HepG2 (cell line): ENCODE data around the gene AK4.
"Not testable (repeated sequence)": the region's sequence is repeated elsewhere in the genome, so short reads cannot be mapped to it uniquely, and the experiment has no call there.

Experiments
- AHR ChIP-seq: IDR thresholded peaks from 2 replicates; pipeline ENCODE4 v1.6.1; 2018; ENCODE audit warnings: missing genetic modification reagents, missing compliant biosample characterization
- ATF7-NPFF ChIP-seq: sonication (generic); formaldehyde crosslinking; IDR thresholded peaks from 2 replicates; pipeline ENCODE4 v1.8.1; 2023; ENCODE audit warnings: mild to moderate bottlenecking, low read depth, missing genetic modification reagents, moderate library complexity
- ELF1 ChIP-seq: sonication (generic); formaldehyde crosslinking; IDR thresholded peaks from 2 replicates; pipeline ENCODE4 v1.4.0; 2020; ENCODE audit warnings: missing genetic modification reagents
- GFI1 ChIP-seq: sonication (generic); formaldehyde crosslinking; IDR thresholded peaks from 2 replicates; pipeline ENCODE4 v1.5.0; 2020; ENCODE audit warnings: missing genetic modification reagents, mild to moderate bottlenecking, borderline replicate concordance
- KDM5A ChIP-seq: fragments of 200-600 bp; sonication (generic); IDR thresholded peaks from 2 replicates; pipeline ENCODE4 v1.7.0; 2018; ENCODE audit warnings: antibody characterized with exemption, mild to moderate bottlenecking, low read length, borderline replicate concordance
- POLR2AphosphoS5 ChIP-seq: IDR thresholded peaks from 2 replicates; pipeline ENCODE4 v1.6.1; 2012; ENCODE audit warnings: low read depth, low read length
- ZNF674 ChIP-seq: sonication (generic); formaldehyde crosslinking; IDR thresholded peaks from 2 replicates; pipeline ENCODE4 v1.5.0; 2020; ENCODE audit warnings: low read depth, mild to moderate bottlenecking, missing genetic modification reagents
- TF ChIP-seq, protein P1 (sequence below): sonication (generic); formaldehyde crosslinking; IDR thresholded peaks from 2 replicates; pipeline ENCODE4 v1.4.0; 2020; ENCODE audit warnings: mild to moderate bottlenecking, missing genetic modification reagents
- TF ChIP-seq, protein P2 (sequence below): sonication (generic); formaldehyde crosslinking; IDR thresholded peaks from 2 replicates; pipeline ENCODE4 v1.5.0; 2020; ENCODE audit warnings: mild to moderate bottlenecking, missing genetic modification reagents, moderate library complexity
- TF ChIP-seq, protein P3 (sequence below): sonication (generic); formaldehyde crosslinking; IDR thresholded peaks from 2 replicates; pipeline ENCODE4 v1.4.0; 2020; ENCODE audit warnings: missing genetic modification reagents

GRCh38 chr1:65129104-65129503 lies 18.9 kb upstream of the AK4 start:
- not testable (repeated sequence) for TF ChIP-seq AHR (CRISPR knock-in tag); KDM5A; ZNF674 (CRISPR knock-in tag); ELF1; POLR2AphosphoS5; GFI1; ATF7-NPFF
- TF ChIP-seq, protein P1, sequence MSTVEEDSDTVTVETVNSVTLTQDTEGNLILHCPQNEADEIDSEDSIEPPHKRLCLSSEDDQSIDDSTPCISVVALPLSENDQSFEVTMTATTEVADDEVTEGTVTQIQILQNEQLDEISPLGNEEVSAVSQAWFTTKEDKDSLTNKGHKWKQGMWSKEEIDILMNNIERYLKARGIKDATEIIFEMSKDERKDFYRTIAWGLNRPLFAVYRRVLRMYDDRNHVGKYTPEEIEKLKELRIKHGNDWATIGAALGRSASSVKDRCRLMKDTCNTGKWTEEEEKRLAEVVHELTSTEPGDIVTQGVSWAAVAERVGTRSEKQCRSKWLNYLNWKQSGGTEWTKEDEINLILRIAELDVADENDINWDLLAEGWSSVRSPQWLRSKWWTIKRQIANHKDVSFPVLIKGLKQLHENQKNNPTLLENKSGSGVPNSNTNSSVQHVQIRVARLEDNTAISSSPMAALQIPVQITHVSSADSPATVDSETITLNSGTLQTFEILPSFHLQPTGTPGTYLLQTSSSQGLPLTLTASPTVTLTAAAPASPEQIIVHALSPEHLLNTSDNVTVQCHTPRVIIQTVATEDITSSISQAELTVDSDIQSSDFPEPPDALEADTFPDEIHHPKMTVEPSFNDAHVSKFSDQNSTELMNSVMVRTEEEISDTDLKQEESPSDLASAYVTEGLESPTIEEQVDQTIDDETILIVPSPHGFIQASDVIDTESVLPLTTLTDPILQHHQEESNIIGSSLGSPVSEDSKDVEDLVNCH (CRISPR knock-in tag): not testable (repeated sequence)
- TF ChIP-seq, protein P2, sequence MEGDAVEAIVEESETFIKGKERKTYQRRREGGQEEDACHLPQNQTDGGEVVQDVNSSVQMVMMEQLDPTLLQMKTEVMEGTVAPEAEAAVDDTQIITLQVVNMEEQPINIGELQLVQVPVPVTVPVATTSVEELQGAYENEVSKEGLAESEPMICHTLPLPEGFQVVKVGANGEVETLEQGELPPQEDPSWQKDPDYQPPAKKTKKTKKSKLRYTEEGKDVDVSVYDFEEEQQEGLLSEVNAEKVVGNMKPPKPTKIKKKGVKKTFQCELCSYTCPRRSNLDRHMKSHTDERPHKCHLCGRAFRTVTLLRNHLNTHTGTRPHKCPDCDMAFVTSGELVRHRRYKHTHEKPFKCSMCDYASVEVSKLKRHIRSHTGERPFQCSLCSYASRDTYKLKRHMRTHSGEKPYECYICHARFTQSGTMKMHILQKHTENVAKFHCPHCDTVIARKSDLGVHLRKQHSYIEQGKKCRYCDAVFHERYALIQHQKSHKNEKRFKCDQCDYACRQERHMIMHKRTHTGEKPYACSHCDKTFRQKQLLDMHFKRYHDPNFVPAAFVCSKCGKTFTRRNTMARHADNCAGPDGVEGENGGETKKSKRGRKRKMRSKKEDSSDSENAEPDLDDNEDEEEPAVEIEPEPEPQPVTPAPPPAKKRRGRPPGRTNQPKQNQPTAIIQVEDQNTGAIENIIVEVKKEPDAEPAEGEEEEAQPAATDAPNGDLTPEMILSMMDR: not testable (repeated sequence)
- TF ChIP-seq, protein P3, sequence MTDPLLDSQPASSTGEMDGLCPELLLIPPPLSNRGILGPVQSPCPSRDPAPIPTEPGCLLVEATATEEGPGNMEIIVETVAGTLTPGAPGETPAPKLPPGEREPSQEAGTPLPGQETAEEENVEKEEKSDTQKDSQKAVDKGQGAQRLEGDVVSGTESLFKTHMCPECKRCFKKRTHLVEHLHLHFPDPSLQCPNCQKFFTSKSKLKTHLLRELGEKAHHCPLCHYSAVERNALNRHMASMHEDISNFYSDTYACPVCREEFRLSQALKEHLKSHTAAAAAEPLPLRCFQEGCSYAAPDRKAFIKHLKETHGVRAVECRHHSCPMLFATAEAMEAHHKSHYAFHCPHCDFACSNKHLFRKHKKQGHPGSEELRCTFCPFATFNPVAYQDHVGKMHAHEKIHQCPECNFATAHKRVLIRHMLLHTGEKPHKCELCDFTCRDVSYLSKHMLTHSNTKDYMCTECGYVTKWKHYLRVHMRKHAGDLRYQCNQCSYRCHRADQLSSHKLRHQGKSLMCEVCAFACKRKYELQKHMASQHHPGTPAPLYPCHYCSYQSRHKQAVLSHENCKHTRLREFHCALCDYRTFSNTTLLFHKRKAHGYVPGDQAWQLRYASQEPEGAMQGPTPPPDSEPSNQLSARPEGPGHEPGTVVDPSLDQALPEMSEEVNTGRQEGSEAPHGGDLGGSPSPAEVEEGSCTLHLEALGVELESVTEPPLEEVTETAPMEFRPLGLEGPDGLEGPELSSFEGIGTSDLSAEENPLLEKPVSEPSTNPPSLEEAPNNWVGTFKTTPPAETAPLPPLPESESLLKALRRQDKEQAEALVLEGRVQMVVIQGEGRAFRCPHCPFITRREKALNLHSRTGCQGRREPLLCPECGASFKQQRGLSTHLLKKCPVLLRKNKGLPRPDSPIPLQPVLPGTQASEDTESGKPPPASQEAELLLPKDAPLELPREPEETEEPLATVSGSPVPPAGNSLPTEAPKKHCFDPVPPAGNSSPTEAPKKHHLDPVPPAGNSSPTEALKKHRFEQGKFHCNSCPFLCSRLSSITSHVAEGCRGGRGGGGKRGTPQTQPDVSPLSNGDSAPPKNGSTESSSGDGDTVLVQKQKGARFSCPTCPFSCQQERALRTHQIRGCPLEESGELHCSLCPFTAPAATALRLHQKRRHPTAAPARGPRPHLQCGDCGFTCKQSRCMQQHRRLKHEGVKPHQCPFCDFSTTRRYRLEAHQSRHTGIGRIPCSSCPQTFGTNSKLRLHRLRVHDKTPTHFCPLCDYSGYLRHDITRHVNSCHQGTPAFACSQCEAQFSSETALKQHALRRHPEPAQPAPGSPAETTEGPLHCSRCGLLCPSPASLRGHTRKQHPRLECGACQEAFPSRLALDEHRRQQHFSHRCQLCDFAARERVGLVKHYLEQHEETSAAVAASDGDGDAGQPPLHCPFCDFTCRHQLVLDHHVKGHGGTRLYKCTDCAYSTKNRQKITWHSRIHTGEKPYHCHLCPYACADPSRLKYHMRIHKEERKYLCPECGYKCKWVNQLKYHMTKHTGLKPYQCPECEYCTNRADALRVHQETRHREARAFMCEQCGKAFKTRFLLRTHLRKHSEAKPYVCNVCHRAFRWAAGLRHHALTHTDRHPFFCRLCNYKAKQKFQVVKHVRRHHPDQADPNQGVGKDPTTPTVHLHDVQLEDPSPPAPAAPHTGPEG: not testable (repeated sequence)
